Hepatocyte (in vitro differentiated cells): ENCODE results near the gene DOK5.

Experiments
- EZH2 ChIP-seq: fragments of 200-600 bp; sonication (generic); IDR thresholded peaks from 2 replicates; pipeline ENCODE4 v1.6.1; 2016; ENCODE audit warnings: antibody characterized with exemption, mild to moderate bottlenecking, borderline replicate concordance
- EZH2phosphoT487 ChIP-seq: fragments of 200-600 bp; sonication (generic); IDR thresholded peaks from one replicate; pipeline ENCODE4 v1.6.1; 2018; ENCODE audit warnings: antibody characterized with exemption, mild to moderate bottlenecking, low read depth, moderate library complexity; ENCODE audit not compliant: unreplicated experiment, severe bottlenecking
- TF ChIP-seq, protein P1 (sequence below): fragments of 200-600 bp; sonication (generic); IDR thresholded peaks from 2 replicates; pipeline ENCODE4 v1.5.1; 2016; ENCODE audit warnings: antibody characterized with exemption, mild to moderate bottlenecking; ENCODE audit not compliant: poor library complexity

DNA sequence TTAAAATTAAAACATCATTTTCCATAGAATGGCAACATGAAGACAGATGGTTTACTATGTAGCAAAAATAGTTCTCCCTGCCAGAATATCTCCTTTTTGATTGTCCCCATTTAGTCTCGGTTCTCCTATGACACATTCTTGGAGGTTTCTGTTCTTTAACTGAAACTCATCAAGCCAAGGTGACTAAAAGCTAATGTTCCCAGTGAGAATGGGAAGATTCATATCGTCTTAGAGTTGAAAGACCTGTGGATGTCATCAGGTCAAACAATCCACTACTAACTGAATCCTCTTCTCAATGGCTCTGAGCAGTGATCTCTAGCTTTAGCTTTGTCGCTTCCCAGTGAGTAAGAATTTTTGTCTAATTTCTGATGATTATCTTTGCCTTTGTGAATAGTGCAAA lies 1.3 kb upstream of the DOK5 start:
- TF ChIP-seq, protein P1, sequence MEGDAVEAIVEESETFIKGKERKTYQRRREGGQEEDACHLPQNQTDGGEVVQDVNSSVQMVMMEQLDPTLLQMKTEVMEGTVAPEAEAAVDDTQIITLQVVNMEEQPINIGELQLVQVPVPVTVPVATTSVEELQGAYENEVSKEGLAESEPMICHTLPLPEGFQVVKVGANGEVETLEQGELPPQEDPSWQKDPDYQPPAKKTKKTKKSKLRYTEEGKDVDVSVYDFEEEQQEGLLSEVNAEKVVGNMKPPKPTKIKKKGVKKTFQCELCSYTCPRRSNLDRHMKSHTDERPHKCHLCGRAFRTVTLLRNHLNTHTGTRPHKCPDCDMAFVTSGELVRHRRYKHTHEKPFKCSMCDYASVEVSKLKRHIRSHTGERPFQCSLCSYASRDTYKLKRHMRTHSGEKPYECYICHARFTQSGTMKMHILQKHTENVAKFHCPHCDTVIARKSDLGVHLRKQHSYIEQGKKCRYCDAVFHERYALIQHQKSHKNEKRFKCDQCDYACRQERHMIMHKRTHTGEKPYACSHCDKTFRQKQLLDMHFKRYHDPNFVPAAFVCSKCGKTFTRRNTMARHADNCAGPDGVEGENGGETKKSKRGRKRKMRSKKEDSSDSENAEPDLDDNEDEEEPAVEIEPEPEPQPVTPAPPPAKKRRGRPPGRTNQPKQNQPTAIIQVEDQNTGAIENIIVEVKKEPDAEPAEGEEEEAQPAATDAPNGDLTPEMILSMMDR, result no peak
- TF ChIP-seq EZH2phosphoT487 (no peak), EZH2 (no peak)
